Kidney (tissue), 14 donors: ENCODE measurements around the gene SLX9. TPM values are rescaled to one million over a fixed set of nuclear protein-coding genes. Genes with fewer than 3 reads are reported as not detected.
A peak's percentile ranks its signal among the peaks of the same experiment; 100 is the strongest.

ENCODE experiments used
- DNase-seq, 5 donors: peaks; one replicate each; pipeline ENCODE4 v3.0.0-alpha.2; 2013 to 2020
- FAIRE-seq: peaks from 2 replicates; lab custom pipeline; 2012; peaks lifted over from hg19 to GRCh38; lab: Jason Lieb, UNC
- H3K27ac ChIP-seq, 2 donors: one replicate each; pipeline ENCODE4 v1.7.0; 2013; ENCODE audit warnings: low read depth in 2 of 2, low read length in 2 of 2, inconsistent platforms in 1 of 2
- H3K27me3 ChIP-seq: one replicate; pipeline ENCODE4 v1.7.1; 2013; ENCODE audit warnings: low read length, inconsistent platforms; ENCODE audit not compliant: control insufficient read depth, insufficient read depth
- H3K36me3 ChIP-seq, 3 donors: one replicate each; pipeline versions ENCODE4 v1.7.0 to v1.7.1; 2013; ENCODE audit warnings: low read length in 3 of 3, control low read depth in 1 of 3, inconsistent platforms in 1 of 3; ENCODE audit not compliant: insufficient read depth in 3 of 3, control insufficient read depth in 2 of 3
- H3K4me1 ChIP-seq, 3 donors: one replicate each; pipeline versions ENCODE4 v1.7.0 to v1.7.1; 2013; ENCODE audit warnings: low read length in 3 of 3, inconsistent platforms in 1 of 3, low read depth in 1 of 3; ENCODE audit not compliant: control insufficient read depth in 2 of 3, insufficient read depth in 2 of 3
- H3K4me3 ChIP-seq, 3 donors: one replicate each; pipeline versions ENCODE4 v1.7.0 to v1.8.1; 2013; ENCODE audit warnings: low read length in 3 of 3, control low read depth in 1 of 3, inconsistent platforms in 1 of 3
- H3K9ac ChIP-seq, 3 donors: one replicate each; pipeline versions ENCODE4 v1.7.0 to v1.7.1; 2013; ENCODE audit warnings: low read length in 3 of 3, control low read depth in 1 of 3, inconsistent platforms in 1 of 3
- H3K9me3 ChIP-seq, 3 donors: one replicate each; pipeline versions ENCODE4 v1.7.0 to v1.7.1; 2013; ENCODE audit warnings: low read length in 3 of 3, control low read depth in 1 of 3, inconsistent platforms in 1 of 3; ENCODE audit not compliant: control insufficient read depth in 2 of 3, insufficient read depth in 1 of 3
- CTCF ChIP-seq: IDR thresholded peaks from 3 replicates; pipeline ENCODE4 v1.5.1; 2012; ENCODE audit warnings: mild to moderate bottlenecking, moderate library complexity, borderline replicate concordance; ENCODE audit not compliant: insufficient read depth; ENCODE audit errors: extremely low read depth
- intact Hi-C: fragments of 100-400 bp; cut with DNase I; formaldehyde crosslinking; loops from one replicate; pipeline ENCODE4 v1.11.1; 2022
- polyA plus RNA-seq: library from polyadenylated mRNA; stranded (reverse); fragments of 350-450 nt; fragmentation: Illumina TruSeq; extraction: RNeasy Lipid Tissue Mini Kit (QIAGEN cat#74804); gene quantifications from one replicate; pipeline ENCODE4 v1.2.3, GENCODE V29; 2014; ENCODE audit warnings: low read depth, low replicate concordance; ENCODE audit not compliant: insufficient read depth
- total RNA-seq: library from RNA; stranded (reverse); fragmentation: NEBNext Ultra II Directional; extraction: Animal tissue kit (Norgen Biotek cat#: 25700); gene quantifications from one replicate; pipeline ENCODE4 v1.2.1, GENCODE V29; 2021
- donor health status: control.
- donor health status: control.
- donor health status: control.
- donor health status: control.
- donor health status: control.
- donor health status: DM: yes; HTN: yes; CAD: no.
- donor health status: Normal renal cell carcinoma (clear cell type).

Gene SLX9
- total and polyA plus RNA-seq, 2 donors from 2014 or later = 27.1 to 35.1 TPM

GRCh38 chr21:44965251-44966022, 25.6 kb downstream of the SLX9 start:
- intact Hi-C loops = no loop called here
- Histone ChIP-seq H3K27me3 (no peaks in the 10 kb centered on the region), H3K4me1 (peaks cover 0 to 25% (median 3%) of the 10 kb centered on the region in 3 donors), H3K9ac (no peak overlapping the region), H3K4me3 (no peak overlapping the region), H3K36me3 (peaks cover 0 to 11% (median 0%) of the 10 kb centered on the region in 3 donors), H3K27ac (no peak overlapping the region), H3K9me3 (no peaks in the 10 kb centered on the region)
- FAIRE-seq (no peak), DNase-seq (peak in 1 of 5 donors; percentile 51)
- TF ChIP-seq CTCF = no peak

GRCh38 chr21:44966135-44967081, 26.6 kb downstream of the SLX9 start:
- DNase-seq (peak in 2 of 5 donors; percentile 61 to 89), FAIRE-seq (no peak)
- H3K27me3 ChIP-seq = no peaks in the 10 kb centered on the region
- TF ChIP-seq CTCF = no peak
- no peak overlapping the region for H3K4me3 ChIP-seq
- no peaks in the 10 kb centered on the region for H3K9me3 ChIP-seq
- intact Hi-C loops = no loop called here
- peaks cover 0 to 11% (median 0%) of the 10 kb centered on the region in 3 donors for H3K36me3 ChIP-seq
- no peak overlapping the region for H3K9ac ChIP-seq
- H3K4me1 ChIP-seq = peaks cover 0 to 25% (median 3%) of the 10 kb centered on the region in 3 donors
- H3K27ac ChIP-seq = no peak overlapping the region

DNA sequence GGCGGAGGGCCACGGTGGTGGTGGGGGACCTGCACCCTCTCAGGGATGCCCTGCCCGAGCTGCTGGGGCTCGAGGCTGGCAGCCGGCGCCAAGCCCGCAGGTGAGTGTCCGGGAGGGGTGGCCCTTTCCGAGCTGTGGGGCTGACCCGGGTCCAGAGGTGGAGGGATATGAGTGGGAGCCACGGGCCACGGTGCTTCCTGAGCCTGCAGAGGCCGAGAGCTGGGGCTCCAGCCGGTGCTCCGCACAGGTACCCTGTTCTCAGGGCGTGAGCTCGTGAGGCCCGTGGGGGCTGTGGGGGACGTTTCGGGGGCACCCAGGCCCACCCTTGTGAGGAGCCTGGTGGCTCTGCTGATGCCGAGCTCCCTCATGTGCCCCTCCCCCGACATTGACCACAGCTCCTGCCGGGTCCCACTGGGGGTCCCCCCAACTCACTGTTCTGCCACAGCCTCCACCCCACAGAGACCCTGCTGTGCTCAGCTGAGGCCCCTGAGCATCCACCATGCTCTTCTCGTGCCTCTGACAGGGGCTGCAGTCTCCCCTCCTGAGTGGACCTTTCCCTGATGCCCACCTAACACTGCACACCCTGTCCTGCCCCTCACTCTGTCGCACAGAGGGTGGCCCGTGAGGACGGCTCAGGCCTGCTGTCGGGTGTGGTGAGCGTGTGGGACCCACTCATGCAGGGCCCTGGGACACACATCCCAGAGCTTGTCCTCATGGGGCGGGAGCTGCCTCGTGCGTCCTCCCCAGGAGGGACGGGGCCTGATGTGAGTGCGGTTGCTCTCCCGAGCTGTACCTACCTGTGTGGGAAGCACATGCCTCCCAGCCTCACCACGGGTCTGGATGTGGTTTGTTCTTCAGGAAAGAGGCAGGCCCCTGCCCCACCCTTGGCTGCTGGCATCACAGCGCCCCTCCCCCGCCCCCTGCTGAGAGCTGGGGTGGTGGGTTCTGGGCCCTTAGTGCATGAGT, 27.5 kb downstream of the SLX9 start:
- Histone ChIP-seq H3K27me3 (no peaks in the 10 kb centered on the region), H3K27ac (no peak overlapping the region), H3K9ac (no peak overlapping the region), H3K36me3 (peaks cover 0 to 8% (median 0%) of the 10 kb centered on the region in 3 donors), H3K4me3 (no peak overlapping the region), H3K4me1 (peaks cover 0 to 25% (median 3%) of the 10 kb centered on the region in 3 donors), H3K9me3 (no peaks in the 10 kb centered on the region)
- peak in 1 of 5 donors; percentile 77 for DNase-seq
- FAIRE-seq = no peak
- no peak for TF ChIP-seq CTCF
- intact Hi-C loops = no loop called here
